Measurements from ENCODE around the gene NOXA1.
A peak's percentile ranks its signal among the peaks of the same experiment; 100 is the strongest.

NOXA1 gene

GRCh38 chr9:137441289-137441934 is 18.2 kb downstream of the NOXA1 start, which contains the start of gene ENTPD8:
Gene ENTPD8 (minus strand): TSS chr9:137441357. CDS start chr9:137438285, 3,072 bp downstream.
- H3K4me1 Mint-ChIP-seq: peaks cover 13% of the 10 kb centered on the region
- peak within 1 kb of the TSS; percentile 71 to 76 (median 74) for H3K4me3 Mint-ChIP-seq
- peak within 1 kb of the TSS in 1 of 3 experiments; percentile 26 for H3K27ac Mint-ChIP-seq
- H3K27me3 Mint-ChIP-seq (ENCODE audit: low read depth): peaks cover 9% of the 10 kb centered on the region
- H3K36me3 Mint-ChIP-seq (ENCODE audit: low read depth): no peaks in the 10 kb centered on the region
- peaks cover 2% of the 10 kb centered on the region for H3K9me3 Mint-ChIP-seq
- TF ChIP-seq CTCF (IDR thresholded peaks at IDR 0.05; ENCODE audit: unreplicated experiment in 3 of 3): no peak

GRCh38 chr9:137441935-137442321 is 18.7 kb downstream of the NOXA1 start:
- Mint-ChIP-seq H3K36me3 (ENCODE audit: low read depth) (no peaks in the 10 kb centered on the region), H3K27ac (peak overlapping the region in 1 of 3 experiments; percentile 26), H3K4me3 (peak overlapping the region; percentile 71 to 76 (median 74))

GRCh38 chr9:137444106-137444790 is 21.1 kb downstream of the NOXA1 start:
- Mint-ChIP-seq H3K9me3 (peaks cover 2% of the 10 kb centered on the region), H3K36me3 (ENCODE audit: low read depth) (no peaks in the 10 kb centered on the region), H3K27ac (no peak overlapping the region), H3K4me3 (no peak overlapping the region), H3K4me1 (peaks cover 24% of the 10 kb centered on the region), H3K27me3 (ENCODE audit: low read depth) (peaks cover 5% of the 10 kb centered on the region)
- TF ChIP-seq CTCF (IDR thresholded peaks at IDR 0.05; ENCODE audit: unreplicated experiment in 3 of 3): no peak

More at GRCh38 chr9:137441935-137442321, 18.7 kb downstream of the NOXA1 start:
- Mint-ChIP-seq H3K9me3 (peaks cover 2% of the 10 kb centered on the region), H3K4me1 (peaks cover 18% of the 10 kb centered on the region), H3K27me3 (ENCODE audit: low read depth) (peaks cover 9% of the 10 kb centered on the region)
- no peak for TF ChIP-seq CTCF (IDR thresholded peaks at IDR 0.05; ENCODE audit: unreplicated experiment in 3 of 3)

GRCh38 chr9:137445275-137445807 is 22.1 kb downstream of the NOXA1 start:
- no peaks in the 10 kb centered on the region for H3K36me3 Mint-ChIP-seq (ENCODE audit: low read depth)
- H3K9me3 Mint-ChIP-seq: peaks cover 2% of the 10 kb centered on the region
- peak overlapping the region in 1 of 3 experiments; percentile 29 for H3K27ac Mint-ChIP-seq
- peaks cover 4% of the 10 kb centered on the region for H3K27me3 Mint-ChIP-seq (ENCODE audit: low read depth)
- H3K4me1 Mint-ChIP-seq: peaks cover 24% of the 10 kb centered on the region
- no peak overlapping the region for H3K4me3 Mint-ChIP-seq
- TF ChIP-seq CTCF (IDR thresholded peaks at IDR 0.05; ENCODE audit: unreplicated experiment in 3 of 3): peak; percentile 71 to 77 (median 75)

GRCh38 chr9:137445930-137446431 is 22.8 kb downstream of the NOXA1 start:
- Mint-ChIP-seq H3K27me3 (ENCODE audit: low read depth) (peaks cover 4% of the 10 kb centered on the region), H3K36me3 (ENCODE audit: low read depth) (no peaks in the 10 kb centered on the region), H3K27ac (no peak overlapping the region), H3K4me3 (no peak overlapping the region), H3K9me3 (peaks cover 2% of the 10 kb centered on the region), H3K4me1 (peaks cover 24% of the 10 kb centered on the region)
- TF ChIP-seq CTCF (IDR thresholded peaks at IDR 0.05; ENCODE audit: unreplicated experiment in 3 of 3): no peak
